Stimulated activated CD4-positive, alpha-beta T cell treated with anti-CD3 and anti-CD28 coated beads, Interleukin-4, amount 100 ng/mL, for 4 hours (primary cell): ENCODE data around the gene CTNNA3.
"Not testable (repeated sequence)": the region's sequence is repeated elsewhere in the genome, so short reads cannot be mapped to it uniquely, and the experiment has no call there.

ENCODE experiments used
- DNase-seq, 2 experiments: peaks; one replicate each; pipeline ENCODE4 v3.0.0-alpha.2; 2020

Gene CTNNA3

GRCh38 chr10:67599597-67599996 lies 96.4 kb downstream of the CTNNA3 start:
- DNase-seq: no peak

DNA sequence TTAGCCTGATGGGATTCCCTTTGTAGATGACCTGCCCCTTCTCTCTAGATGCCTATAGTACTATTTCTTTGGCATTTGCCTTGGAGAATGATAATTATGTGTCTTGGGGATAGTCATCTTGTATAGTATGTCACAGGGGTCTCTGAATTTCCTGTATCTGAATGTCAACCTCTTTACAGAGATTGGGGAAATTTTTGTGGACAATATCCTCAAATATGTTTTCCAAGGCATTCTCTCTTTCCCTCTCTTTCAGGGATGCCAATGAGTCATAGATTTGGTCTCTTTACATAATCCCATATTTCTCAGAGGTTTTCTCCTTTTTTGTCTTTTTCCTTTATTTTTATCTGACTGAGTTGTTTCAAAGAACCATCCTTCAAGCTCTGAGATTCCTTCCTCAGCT lies 99.4 kb downstream of the CTNNA3 start:
- no peak for DNase-seq

DNA sequence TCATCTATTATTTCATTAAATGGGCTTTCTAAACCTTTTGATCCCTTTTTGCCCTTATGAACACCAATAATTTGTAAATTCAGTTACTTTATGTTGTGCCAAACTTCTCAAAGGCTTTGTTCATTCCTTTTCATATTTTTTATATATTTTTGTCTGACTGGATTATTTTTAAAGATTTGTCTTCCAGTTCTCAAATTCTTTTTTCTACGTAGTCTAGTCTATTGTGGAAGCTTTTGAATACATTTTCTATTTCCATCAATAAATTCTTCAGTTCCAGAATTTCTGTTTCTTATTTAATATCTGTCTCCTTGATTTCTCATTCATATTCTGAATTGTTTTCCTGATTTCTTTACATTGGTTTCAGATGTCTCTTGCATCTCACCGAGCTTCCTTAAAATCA lies 108.2 kb downstream of the CTNNA3 start:
- no peak for DNase-seq

GRCh38 chr10:67575532-67575931 lies 120.5 kb downstream of the CTNNA3 start:
- no peak for DNase-seq

- no peak for DNase-seq
Measured at GRCh38 chr10:67573484-67573883, 122.5 kb downstream of the CTNNA3 start.

DNA sequence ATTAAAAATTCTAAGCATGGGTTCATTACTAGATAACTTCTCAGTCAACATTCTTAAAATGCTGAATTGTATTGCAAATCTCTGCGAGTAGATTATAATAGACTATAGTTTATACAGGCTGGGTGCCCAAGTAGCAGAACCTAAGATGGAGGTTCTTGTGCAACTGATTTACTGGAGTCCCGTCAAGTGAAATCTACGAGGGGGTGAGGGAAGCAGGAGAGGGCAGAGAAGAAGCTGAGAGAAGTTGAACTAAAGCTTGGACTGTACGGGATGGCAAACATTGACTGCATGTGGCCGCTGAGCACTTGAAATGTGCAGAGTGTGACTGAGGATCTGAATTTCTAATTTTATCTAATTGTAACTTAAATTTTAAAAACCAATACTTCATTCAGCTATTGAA lies 124.5 kb downstream of the CTNNA3 start:
- no peak for DNase-seq

DNA sequence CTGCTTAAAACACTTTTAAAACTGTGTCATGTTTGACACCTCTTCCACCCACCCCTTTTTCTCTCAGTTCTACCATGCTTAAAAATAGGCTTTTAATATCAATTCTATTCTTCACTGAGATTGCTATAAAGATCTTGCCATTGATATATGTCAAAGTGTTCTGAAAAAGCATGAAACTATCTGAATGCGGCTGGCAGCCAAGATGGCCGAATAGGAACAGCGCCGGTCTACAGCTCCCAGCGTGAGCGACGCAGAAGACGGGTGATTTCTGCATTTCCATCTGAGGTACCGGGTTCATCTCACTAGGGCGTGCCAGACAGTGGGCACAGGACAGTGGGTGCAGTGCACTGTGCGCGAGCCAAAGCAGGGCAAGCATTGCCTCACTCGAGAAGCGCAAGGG lies 137.7 kb downstream of the CTNNA3 start:
- DNase-seq: not testable (repeated sequence)

DNA sequence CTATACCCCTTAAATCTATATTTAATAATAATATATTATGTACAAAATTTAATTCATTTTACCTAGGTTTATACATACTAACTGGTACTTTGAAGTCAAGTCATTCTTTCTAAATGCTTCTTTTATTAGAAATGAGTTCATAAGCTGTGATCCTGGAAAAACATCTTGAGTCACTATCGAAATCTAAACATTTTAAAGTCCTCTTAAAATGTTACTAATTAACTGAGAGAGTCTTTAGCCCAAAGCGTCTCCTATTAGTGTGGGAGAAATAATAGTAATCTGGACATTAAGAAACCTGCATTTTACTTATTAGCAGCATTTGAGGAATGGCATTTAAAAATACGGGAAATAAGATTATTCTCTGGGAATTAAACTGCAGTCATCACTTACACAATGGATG lies 142.7 kb downstream of the CTNNA3 start:
- DNase-seq: no peak

GRCh38 chr10:67550838-67551402 lies 145.1 kb downstream of the CTNNA3 start:
- DNase-seq: no peak

- no peak for DNase-seq
Measured at GRCh38 chr10:67550046-67550445, 145.9 kb downstream of the CTNNA3 start.

DNA sequence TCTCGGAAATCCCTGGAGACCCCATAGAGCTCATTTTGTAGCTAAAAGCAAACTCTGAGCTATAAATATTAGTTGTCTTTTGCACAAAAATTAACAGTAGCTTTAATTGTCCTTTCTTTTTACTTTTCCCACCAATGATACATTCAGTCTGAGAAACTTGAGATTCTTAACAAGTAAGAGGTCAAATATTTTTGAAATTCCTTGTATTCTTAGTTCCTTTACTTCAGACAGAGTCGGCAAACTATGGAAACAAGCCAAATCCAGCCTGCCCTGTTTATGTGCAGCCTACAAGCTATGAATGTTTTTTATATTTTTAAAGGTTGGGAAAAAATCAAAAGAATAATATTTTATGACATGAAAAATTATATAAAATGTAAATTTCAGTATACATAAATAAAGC lies 146.6 kb downstream of the CTNNA3 start:
- DNase-seq: no peak

DNA sequence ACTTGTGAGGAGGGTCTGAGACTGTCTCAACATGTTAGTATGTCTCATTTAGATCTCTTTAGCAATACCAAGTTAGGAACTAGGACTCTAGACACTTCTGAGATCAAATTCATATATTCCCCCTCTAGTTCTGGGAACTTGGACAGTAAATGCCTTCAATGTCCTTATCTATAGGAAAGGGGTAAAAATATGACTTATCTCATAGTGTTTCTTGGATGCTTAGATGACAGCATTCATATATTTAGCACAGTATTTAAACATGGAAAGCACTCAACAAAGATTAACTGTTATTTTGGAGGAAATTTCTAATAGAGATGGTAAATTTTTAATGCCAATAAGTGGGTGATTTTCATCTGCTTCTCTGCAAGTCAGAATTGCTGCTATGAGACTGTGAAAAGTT lies 154.6 kb downstream of the CTNNA3 start:
- no peak for DNase-seq

DNA sequence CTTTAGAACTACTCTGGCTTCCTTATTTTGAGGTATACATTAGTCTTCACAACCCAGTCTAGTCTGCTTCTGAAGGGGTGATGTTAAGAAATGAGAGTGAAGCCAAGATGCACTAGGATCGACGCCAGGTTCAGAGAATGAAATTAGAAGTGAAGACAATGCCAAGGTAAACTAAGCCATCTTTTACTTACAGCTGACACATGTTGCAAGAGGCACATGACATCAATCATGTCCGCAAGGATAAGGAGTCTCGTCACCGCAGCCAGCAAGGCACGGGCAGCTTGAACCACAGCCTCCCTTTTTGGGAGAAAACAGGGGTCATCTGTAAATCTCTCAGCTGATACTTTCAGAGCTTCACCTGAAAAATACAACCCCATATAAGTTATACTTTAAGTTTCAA lies 156.7 kb downstream of the CTNNA3 start:
- DNase-seq: no peak

- DNase-seq: no peak
Measured at GRCh38 chr10:67537906-67538305, 158.1 kb downstream of the CTNNA3 start.

DNA sequence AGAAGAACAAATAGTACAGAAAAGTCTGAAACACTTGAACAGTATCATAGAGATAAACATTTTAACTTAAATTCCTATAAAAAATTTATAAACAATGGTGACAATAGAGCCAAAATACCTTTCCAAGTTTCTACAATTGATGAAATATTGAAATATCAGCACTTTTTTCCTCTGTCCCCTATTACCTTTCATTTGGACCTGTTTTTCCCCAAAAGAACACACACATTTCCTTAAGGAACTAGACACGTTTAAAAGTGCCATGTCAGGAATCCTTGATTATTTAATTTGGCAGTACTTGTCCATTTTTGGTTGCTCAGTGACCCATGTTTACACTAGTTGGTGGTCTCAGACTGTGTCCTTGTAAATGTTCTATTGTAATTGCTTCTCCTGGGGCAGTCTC lies 162.6 kb downstream of the CTNNA3 start:
- DNase-seq: no peak

DNA sequence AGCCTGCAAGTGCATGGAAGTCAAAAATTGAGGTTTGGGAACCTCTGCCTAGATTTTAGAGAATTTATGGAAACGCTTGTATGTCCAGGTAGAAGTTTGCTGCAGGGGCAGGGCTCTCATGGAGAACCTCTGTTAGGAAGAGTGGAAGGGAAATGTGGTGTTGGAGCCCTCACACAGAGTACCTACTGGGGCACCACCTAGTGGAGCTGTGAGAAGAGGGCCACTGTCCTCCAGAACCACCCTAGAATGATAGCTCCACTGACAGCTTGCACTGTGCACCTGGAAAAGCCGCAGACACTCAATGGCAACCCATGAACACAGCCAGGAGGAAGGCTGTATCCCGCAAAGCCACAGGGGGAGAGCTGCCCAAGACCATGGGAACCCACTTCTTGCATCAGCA lies 165.0 kb downstream of the CTNNA3 start:
- DNase-seq: not testable (repeated sequence)

DNA sequence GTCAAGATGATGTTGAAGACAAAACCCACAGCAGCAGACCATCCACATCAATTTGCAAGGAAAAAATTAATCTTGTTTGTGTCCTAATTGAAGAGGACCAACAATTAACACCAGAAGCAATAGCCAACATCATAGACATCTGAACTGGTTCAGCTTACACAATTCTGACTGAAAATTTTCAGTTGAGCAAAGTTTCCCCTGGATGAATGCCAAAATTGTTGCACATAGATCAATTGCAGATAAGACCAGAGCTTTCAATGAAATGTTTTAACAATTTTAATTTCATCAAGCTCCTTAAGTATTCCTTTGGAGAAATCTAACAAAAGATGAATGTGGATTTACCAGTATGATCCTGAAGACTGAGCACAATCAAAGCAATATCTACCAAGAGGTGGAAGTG lies 168.6 kb downstream of the CTNNA3 start:
- no peak for DNase-seq

DNA sequence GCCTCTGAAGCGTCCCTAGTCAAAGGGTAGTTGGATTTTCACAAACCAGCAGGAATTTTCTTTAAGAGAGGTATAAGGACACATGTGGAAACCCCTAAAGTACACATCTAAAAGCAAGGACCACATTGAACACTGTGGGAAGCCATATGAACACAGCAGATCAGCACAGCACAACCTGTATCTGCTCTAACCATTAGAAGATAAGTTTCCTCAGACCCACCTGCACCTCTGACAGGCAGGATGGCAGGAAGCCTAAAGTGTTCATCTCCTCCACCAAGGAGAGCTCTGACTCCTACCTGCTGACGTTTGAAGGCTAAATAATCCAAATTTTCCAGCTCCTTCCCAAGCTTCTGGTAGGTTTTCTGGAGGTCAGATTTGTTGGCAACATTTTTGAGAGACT lies 174.4 kb downstream of the CTNNA3 start:
- no peak for DNase-seq

GRCh38 chr10:67520924-67521520 lies 175.0 kb downstream of the CTNNA3 start:
- DNase-seq: no peak

DNA sequence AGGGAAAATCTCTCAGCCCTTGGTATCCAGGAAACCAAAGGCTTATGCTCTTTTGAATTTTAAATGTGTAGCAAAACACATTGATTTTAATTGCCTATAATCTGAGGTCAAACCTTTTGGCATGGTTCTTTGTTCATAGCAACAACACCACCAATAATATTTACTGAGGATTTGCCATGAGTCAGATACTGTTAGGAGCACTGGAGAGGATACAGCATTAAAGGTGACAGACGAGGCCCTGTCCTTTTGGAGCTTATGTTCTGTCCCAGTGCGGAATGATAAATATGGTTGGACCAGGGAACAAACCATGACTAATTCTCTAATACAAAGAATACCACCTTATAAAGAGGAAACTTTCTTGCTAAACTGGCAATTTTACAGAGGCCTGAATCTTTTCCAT lies 176.6 kb downstream of the CTNNA3 start:
- no peak for DNase-seq

DNA sequence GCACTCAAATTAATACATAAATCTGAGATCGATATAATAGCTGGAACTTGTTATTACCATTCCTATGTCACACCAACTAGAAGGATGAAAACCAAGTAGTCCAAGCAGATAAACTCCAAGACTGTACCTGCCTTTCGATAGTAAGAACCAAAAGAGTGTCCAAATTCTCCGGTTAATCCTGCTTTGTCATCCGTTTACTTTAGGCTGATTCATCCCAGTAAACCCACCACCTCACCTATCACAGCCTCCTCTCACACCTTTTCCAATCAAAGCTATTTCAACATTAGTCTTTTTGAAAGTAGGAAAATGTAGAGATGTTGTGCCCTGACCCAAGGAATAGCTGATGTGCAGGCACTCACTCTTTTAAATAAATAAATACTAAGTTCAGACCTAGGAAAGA lies 177.2 kb downstream of the CTNNA3 start:
- no peak for DNase-seq

DNA sequence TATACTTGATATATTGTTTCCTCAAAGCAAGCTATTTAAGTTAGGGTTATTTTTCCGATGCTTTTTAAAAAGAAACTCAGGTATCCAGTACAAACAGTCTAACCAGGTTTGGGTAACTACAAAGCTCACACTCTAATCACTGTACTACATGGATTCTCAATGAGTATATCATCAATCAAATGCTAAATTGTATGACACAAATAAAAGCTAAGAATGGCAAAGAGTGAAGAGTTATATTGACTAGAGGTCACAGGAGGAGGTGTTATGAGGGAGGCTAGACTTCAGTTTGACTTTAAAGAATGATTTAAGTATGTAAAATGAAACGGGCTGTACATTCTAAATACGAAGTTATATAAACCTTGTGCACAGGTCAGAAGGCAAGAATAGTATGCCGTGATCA lies 178.0 kb downstream of the CTNNA3 start:
- DNase-seq: no peak

GRCh38 chr10:67506757-67507091 lies 189.3 kb downstream of the CTNNA3 start:
- DNase-seq: no peak

- DNase-seq: no peak
Measured at GRCh38 chr10:67506083-67506756, 189.8 kb downstream of the CTNNA3 start.
